ENCODE results near the gene INTS13. TPM values are rescaled to one million over a fixed set of nuclear protein-coding genes. Genes with fewer than 3 reads are reported as not detected.
"Not testable (repeated sequence)": the region's sequence is repeated elsewhere in the genome, so short reads cannot be mapped to it uniquely, and the experiment has no call there.

The INTS13 gene
- polyA plus RNA-seq, 3 donors = 4.6 to 8.0 (median 7.5) TPM

GRCh38 chr12:26867080-26867479, 70.7 kb downstream of the INTS13 start:
- H3K79me2 ChIP-seq (ENCODE audit: insufficient read depth, low read length) = no peaks in the 10 kb centered on the region
- peak overlapping the region in 2 of 7 donors; percentile 51 to 65 for H3K27ac Mint-ChIP-seq
- peaks cover 0 to 3% (median 0%) of the 10 kb centered on the region in 7 donors for H3K9me3 Mint-ChIP-seq
- H3K4me1 ChIP-seq (ENCODE audit: control insufficient read depth in 1 of 2, insufficient read depth in 2 of 2, low read length in 2 of 2) = peaks cover 21 to 25% of the 10 kb centered on the region in 2 donors
- peak overlapping the region in 1 of 2 donors; percentile 3 for H3K27ac ChIP-seq (ENCODE audit: low read depth in 1 of 2, low read length in 2 of 2)
- no peak overlapping the region for H3K4me3 Mint-ChIP-seq
- no peak overlapping the region for H2AFZ ChIP-seq (ENCODE audit: insufficient read depth, low read depth, low read length, poor library complexity, severe bottlenecking)
- TF ChIP-seq, protein P1, sequence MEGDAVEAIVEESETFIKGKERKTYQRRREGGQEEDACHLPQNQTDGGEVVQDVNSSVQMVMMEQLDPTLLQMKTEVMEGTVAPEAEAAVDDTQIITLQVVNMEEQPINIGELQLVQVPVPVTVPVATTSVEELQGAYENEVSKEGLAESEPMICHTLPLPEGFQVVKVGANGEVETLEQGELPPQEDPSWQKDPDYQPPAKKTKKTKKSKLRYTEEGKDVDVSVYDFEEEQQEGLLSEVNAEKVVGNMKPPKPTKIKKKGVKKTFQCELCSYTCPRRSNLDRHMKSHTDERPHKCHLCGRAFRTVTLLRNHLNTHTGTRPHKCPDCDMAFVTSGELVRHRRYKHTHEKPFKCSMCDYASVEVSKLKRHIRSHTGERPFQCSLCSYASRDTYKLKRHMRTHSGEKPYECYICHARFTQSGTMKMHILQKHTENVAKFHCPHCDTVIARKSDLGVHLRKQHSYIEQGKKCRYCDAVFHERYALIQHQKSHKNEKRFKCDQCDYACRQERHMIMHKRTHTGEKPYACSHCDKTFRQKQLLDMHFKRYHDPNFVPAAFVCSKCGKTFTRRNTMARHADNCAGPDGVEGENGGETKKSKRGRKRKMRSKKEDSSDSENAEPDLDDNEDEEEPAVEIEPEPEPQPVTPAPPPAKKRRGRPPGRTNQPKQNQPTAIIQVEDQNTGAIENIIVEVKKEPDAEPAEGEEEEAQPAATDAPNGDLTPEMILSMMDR (IDR thresholded peaks at IDR 0.05) = no peak
- H3K27me3 ChIP-seq (ENCODE audit: control insufficient read depth in 2 of 2, insufficient read depth in 2 of 2, low read length in 2 of 2) = no peaks in the 10 kb centered on the region
- peaks cover 1 to 5% (median 2%) of the 10 kb centered on the region in 3 donors for H3K27me3 Mint-ChIP-seq (ENCODE audit: low read depth in 3 of 3)
- H3K9me3 ChIP-seq (replicated peaks in 1 of 2; ENCODE audit: control insufficient read depth in 1 of 2, insufficient read depth in 1 of 2, low read length in 2 of 2) = no peaks in the 10 kb centered on the region
- no peaks in the 10 kb centered on the region for H3K36me3 ChIP-seq (replicated peaks in 1 of 2; ENCODE audit: control insufficient read depth in 1 of 2, insufficient read depth in 2 of 2, low read length in 2 of 2)
- intact Hi-C loops (cut with micrococcal nuclease) = no loop called here
- no peak overlapping the region for H3K9ac ChIP-seq (ENCODE audit: insufficient read depth, low read length, poor library complexity, severe bottlenecking)
- DNase-seq = peak; percentile 13 to 28 (median 15)
- H3K36me3 Mint-ChIP-seq = no peaks in the 10 kb centered on the region
- H3K4me1 Mint-ChIP-seq = peaks cover 28% of the 10 kb centered on the region
- H4K20me1 ChIP-seq (ENCODE audit: insufficient read depth, low read length) = no peaks in the 10 kb centered on the region
- 0% methylated on average over 2 of the region's 2 CpGs for WGBS (ENCODE audit: insufficient coverage)
- H3K4me3 ChIP-seq (replicated peaks in 1 of 3; ENCODE audit: low read depth in 2 of 3, low read length in 3 of 3) = no peak overlapping the region
- peak overlapping the region; percentile 23 for H3K4me2 ChIP-seq (replicated peaks; ENCODE audit: extremely low read depth, low read length, poor library complexity, severe bottlenecking)

DNA sequence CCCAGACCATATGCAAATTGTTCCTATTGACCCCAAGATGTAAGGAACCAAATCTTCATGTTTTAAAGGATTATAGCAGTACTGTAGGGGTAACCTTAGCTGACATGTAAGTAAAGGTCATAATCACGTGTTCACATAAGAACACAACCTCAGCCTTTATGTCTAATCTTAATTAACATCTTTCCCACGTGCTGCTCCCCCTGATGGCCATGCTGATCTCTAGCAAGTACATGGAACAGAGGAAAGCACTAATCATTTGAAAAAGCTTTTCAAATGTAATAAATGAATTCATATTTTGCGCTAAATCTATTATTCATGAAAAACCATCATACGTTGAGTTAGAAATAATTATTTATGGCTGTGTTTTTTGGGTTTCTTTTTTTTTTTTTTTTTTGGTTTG, 74.3 kb downstream of the INTS13 start:
- no peak overlapping the region for H3K27ac ChIP-seq (ENCODE audit: low read depth in 1 of 2, low read length in 2 of 2)
- H3K4me1 ChIP-seq (ENCODE audit: control insufficient read depth in 1 of 2, insufficient read depth in 2 of 2, low read length in 2 of 2) = peaks cover 8% of the 10 kb centered on the region in 2 donors
- Mint-ChIP-seq H3K9me3 (peaks cover 0 to 5% (median 0%) of the 10 kb centered on the region in 7 donors), H3K4me3 (no peak overlapping the region), H3K4me1 (peaks cover 13% of the 10 kb centered on the region), H3K36me3 (no peaks in the 10 kb centered on the region), H3K27ac (no peak overlapping the region), H3K27me3 (ENCODE audit: low read depth in 3 of 3) (peaks cover 0 to 2% (median 0%) of the 10 kb centered on the region in 3 donors)
- no peaks in the 10 kb centered on the region for H3K36me3 ChIP-seq (replicated peaks in 1 of 2; ENCODE audit: control insufficient read depth in 1 of 2, insufficient read depth in 2 of 2, low read length in 2 of 2)
- WGBS (ENCODE audit: insufficient coverage) = no CpG with 5 or more reads among the region's 4 CpGs
- H3K9me3 ChIP-seq (replicated peaks in 1 of 2; ENCODE audit: control insufficient read depth in 1 of 2, insufficient read depth in 1 of 2, low read length in 2 of 2) = no peaks in the 10 kb centered on the region
- no peaks in the 10 kb centered on the region for H3K79me2 ChIP-seq (ENCODE audit: insufficient read depth, low read length)
- DNase-seq = peak in 1 of 3 donors; percentile 6
- H3K4me2 ChIP-seq (replicated peaks; ENCODE audit: extremely low read depth, low read length, poor library complexity, severe bottlenecking) = no peak overlapping the region
- TF ChIP-seq, protein P1 (IDR thresholded peaks at IDR 0.05) = no peak
- no peaks in the 10 kb centered on the region for H4K20me1 ChIP-seq (ENCODE audit: insufficient read depth, low read length)
- intact Hi-C loops (cut with micrococcal nuclease) = no loop called here
- H2AFZ ChIP-seq (ENCODE audit: insufficient read depth, low read depth, low read length, poor library complexity, severe bottlenecking) = no peak overlapping the region
- H3K9ac ChIP-seq (ENCODE audit: insufficient read depth, low read length, poor library complexity, severe bottlenecking) = no peak overlapping the region
- H3K27me3 ChIP-seq (ENCODE audit: control insufficient read depth in 2 of 2, insufficient read depth in 2 of 2, low read length in 2 of 2) = no peaks in the 10 kb centered on the region
- H3K4me3 ChIP-seq (replicated peaks in 1 of 3; ENCODE audit: low read depth in 2 of 3, low read length in 3 of 3) = no peak overlapping the region

DNA sequence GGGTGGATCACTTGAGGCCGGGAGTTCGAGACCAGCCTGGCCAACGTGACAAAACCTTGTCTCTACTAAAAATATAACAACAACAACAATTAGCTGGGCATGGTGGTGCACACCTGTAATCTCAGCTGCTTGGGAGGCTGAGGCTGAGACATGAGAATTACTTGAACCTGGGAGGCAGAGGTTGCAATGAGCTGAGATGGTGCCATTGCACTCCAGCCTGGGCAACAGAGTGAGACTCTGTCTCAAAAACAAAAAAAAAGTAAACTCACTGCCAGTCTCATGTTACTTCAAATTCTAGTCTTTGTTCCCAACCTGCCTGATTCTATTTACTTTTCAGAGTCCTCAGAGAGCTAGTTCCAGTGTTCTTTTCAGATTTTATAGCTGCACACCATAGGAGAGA, 75.0 kb downstream of the INTS13 start:
- H3K4me1 ChIP-seq (ENCODE audit: control insufficient read depth in 1 of 2, insufficient read depth in 2 of 2, low read length in 2 of 2); H3K4me3 Mint-ChIP-seq; H3K79me2 ChIP-seq (ENCODE audit: insufficient read depth, low read length); H4K20me1 ChIP-seq (ENCODE audit: insufficient read depth, low read length); intact Hi-C loops (cut with micrococcal nuclease); DNase-seq; H2AFZ ChIP-seq (ENCODE audit: insufficient read depth, low read depth, low read length, poor library complexity, severe bottlenecking); H3K4me3 ChIP-seq (replicated peaks in 1 of 3; ENCODE audit: low read depth in 2 of 3, low read length in 3 of 3); H3K36me3 ChIP-seq (replicated peaks in 1 of 2; ENCODE audit: control insufficient read depth in 1 of 2, insufficient read depth in 2 of 2, low read length in 2 of 2); H3K9ac ChIP-seq (ENCODE audit: insufficient read depth, low read length, poor library complexity, severe bottlenecking); H3K27me3 Mint-ChIP-seq (ENCODE audit: low read depth in 3 of 3); H3K9me3 ChIP-seq (replicated peaks in 1 of 2; ENCODE audit: control insufficient read depth in 1 of 2, insufficient read depth in 1 of 2, low read length in 2 of 2); H3K9me3 Mint-ChIP-seq; H3K36me3 Mint-ChIP-seq; H3K27me3 ChIP-seq (ENCODE audit: control insufficient read depth in 2 of 2, insufficient read depth in 2 of 2, low read length in 2 of 2); H3K27ac Mint-ChIP-seq; H3K27ac ChIP-seq (ENCODE audit: low read depth in 1 of 2, low read length in 2 of 2); H3K4me2 ChIP-seq (replicated peaks; ENCODE audit: extremely low read depth, low read length, poor library complexity, severe bottlenecking): not testable (repeated sequence)
- peaks cover 14% of the 10 kb centered on the region for H3K4me1 Mint-ChIP-seq
- WGBS (ENCODE audit: insufficient coverage) = no CpG with 5 or more reads among the region's 3 CpGs
